ENCODE measurements around the gene ARHGAP24.

DNA sequence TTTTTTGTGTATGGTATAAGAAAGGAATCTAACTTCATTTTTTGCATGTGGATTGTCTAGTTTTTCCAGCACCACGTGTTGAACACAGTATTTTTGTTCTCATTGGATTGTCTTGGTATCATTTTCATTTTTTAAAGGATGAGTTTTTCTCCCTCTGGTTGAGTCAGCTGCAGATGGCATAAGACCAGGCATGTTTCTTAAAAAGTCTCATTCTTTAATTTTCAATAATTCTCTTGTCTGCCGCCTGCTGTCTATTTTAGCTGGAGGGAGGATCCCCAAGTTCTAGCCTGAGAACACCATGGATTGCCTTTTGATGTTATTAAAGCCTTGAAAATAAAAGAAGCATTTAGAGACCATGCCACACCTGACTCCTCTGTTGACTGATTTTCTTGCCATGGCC is 263.8 kb downstream of the ARHGAP24 start:
- TF ChIP-seq, protein P1, sequence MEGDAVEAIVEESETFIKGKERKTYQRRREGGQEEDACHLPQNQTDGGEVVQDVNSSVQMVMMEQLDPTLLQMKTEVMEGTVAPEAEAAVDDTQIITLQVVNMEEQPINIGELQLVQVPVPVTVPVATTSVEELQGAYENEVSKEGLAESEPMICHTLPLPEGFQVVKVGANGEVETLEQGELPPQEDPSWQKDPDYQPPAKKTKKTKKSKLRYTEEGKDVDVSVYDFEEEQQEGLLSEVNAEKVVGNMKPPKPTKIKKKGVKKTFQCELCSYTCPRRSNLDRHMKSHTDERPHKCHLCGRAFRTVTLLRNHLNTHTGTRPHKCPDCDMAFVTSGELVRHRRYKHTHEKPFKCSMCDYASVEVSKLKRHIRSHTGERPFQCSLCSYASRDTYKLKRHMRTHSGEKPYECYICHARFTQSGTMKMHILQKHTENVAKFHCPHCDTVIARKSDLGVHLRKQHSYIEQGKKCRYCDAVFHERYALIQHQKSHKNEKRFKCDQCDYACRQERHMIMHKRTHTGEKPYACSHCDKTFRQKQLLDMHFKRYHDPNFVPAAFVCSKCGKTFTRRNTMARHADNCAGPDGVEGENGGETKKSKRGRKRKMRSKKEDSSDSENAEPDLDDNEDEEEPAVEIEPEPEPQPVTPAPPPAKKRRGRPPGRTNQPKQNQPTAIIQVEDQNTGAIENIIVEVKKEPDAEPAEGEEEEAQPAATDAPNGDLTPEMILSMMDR (IDR thresholded peaks at IDR 0.05) = no peak
- no peak for TF ChIP-seq POLR2A (IDR thresholded peaks at IDR 0.05)

Data from breast epithelium (tissue), 3 donors.